ENCODE results near the gene TSPAN18. TPM values are rescaled to one million over a fixed set of nuclear protein-coding genes. Genes with fewer than 3 reads are reported as not detected.

Gene TSPAN18
- total RNA-seq, 4 donors from 2014 or later, result 2.1 to 9.1 (median 2.5) TPM

GRCh38 chr11:44854741-44855492 lies 128.2 kb downstream of the TSPAN18 start:
- Histone ChIP-seq H3K9me3 (no peaks in the 10 kb centered on the region), H3K4me1 (no peaks in the 10 kb centered on the region), H3K4me3 (no peak overlapping the region), H3K27ac (no peak overlapping the region), H3K36me3 (no peaks in the 10 kb centered on the region), H3K27me3 (no peaks in the 10 kb centered on the region)
- DNase-seq, result no peak
- ATAC-seq, result no peak
- no peak for TF ChIP-seq POLR2A (IDR thresholded peaks at IDR 0.05)
- no peak for TF ChIP-seq CTCF (IDR thresholded peaks at IDR 0.05 in 4 of 5, conservative IDR thresholded peaks at IDR 0.05 in 1 of 5)
- intact Hi-C loops (cut with DNase I; ENCODE audit: low total_unique reads) (no loop called here), in situ Hi-C loops (cut with MboI; ENCODE audit: low sequenced_read_pairs in 4 of 4) (no loop called here)

- ATAC-seq (no peak), DNase-seq (no peak)
- no peaks in the 10 kb centered on the region for H3K9me3 ChIP-seq
- intact Hi-C loops (cut with DNase I; ENCODE audit: low total_unique reads), result no loop called here
- no peaks in the 10 kb centered on the region for H3K27me3 ChIP-seq
- TF ChIP-seq CTCF (IDR thresholded peaks at IDR 0.05 in 4 of 5, conservative IDR thresholded peaks at IDR 0.05 in 1 of 5) (no peak), POLR2A (IDR thresholded peaks at IDR 0.05) (no peak)
- H3K27ac ChIP-seq, result no peak overlapping the region
- in situ Hi-C loops (cut with MboI; ENCODE audit: low sequenced_read_pairs in 4 of 4), result no loop called here
- H3K36me3 ChIP-seq, result no peaks in the 10 kb centered on the region
- no peaks in the 10 kb centered on the region for H3K4me1 ChIP-seq
- H3K4me3 ChIP-seq, result no peak overlapping the region
Measured at GRCh38 chr11:44855493-44855849, 128.7 kb downstream of the TSPAN18 start.

- Histone ChIP-seq H3K4me1 (no peaks in the 10 kb centered on the region), H3K36me3 (no peaks in the 10 kb centered on the region), H3K27ac (no peak overlapping the region), H3K4me3 (no peak overlapping the region), H3K27me3 (no peaks in the 10 kb centered on the region), H3K9me3 (no peaks in the 10 kb centered on the region)
- TF ChIP-seq CTCF (IDR thresholded peaks at IDR 0.05 in 4 of 5, conservative IDR thresholded peaks at IDR 0.05 in 1 of 5) (no peak), POLR2A (IDR thresholded peaks at IDR 0.05) (no peak)
- DNase-seq, result no peak
- in situ Hi-C loops (cut with MboI; ENCODE audit: low sequenced_read_pairs in 4 of 4), result no loop called here
- no peak for ATAC-seq
- intact Hi-C loops (cut with DNase I; ENCODE audit: low total_unique reads), result no loop called here
Measured at GRCh38 chr11:44857490-44858090, 130.8 kb downstream of the TSPAN18 start.

- DNase-seq (no peak), ATAC-seq (no peak)
- Histone ChIP-seq H3K36me3 (no peaks in the 10 kb centered on the region), H3K27ac (no peak overlapping the region), H3K27me3 (no peaks in the 10 kb centered on the region), H3K4me3 (no peak overlapping the region), H3K9me3 (no peaks in the 10 kb centered on the region), H3K4me1 (no peaks in the 10 kb centered on the region)
- intact Hi-C loops (cut with DNase I; ENCODE audit: low total_unique reads), result no loop called here
- TF ChIP-seq POLR2A (IDR thresholded peaks at IDR 0.05), result no peak
- no peak for TF ChIP-seq CTCF (IDR thresholded peaks at IDR 0.05 in 4 of 5, conservative IDR thresholded peaks at IDR 0.05 in 1 of 5)
- in situ Hi-C loops (cut with MboI; ENCODE audit: low sequenced_read_pairs in 4 of 4), result no loop called here
Measured at GRCh38 chr11:44858796-44859527, 132.2 kb downstream of the TSPAN18 start.

All from gastrocnemius medialis (tissue), 4 donors.